ENCODE measurements around the gene OSER1. TPM values are rescaled to one million over a fixed set of nuclear protein-coding genes. Genes with fewer than 3 reads are reported as not detected.

OSER1 gene
- polyA plus RNA-seq, 1 donor from 2014 or later, result 43.9 TPM

Other genes starting within 250 kb of the OSER1 start
- gene JPH2, start 23.6 kb downstream of the OSER1 start, polyA plus RNA-seq, result not detected in 2 replicates
- 216 and 243 TPM in 2 replicates for gene GDAP1L1, start 36.5 kb upstream of the OSER1 start, polyA plus RNA-seq
- 4.6 and 5.5 TPM in 2 replicates for gene FITM2, start 100.4 kb upstream of the OSER1 start, polyA plus RNA-seq
- gene R3HDML, start 126.3 kb upstream of the OSER1 start, polyA plus RNA-seq, result not detected in 2 replicates
- gene HNF4A, start 144.9 kb upstream of the OSER1 start, polyA plus RNA-seq, result 0.68 TPM in 1 of 2 replicates, not detected in the other

Measured in neural cell (in vitro differentiated cells).